Heart right ventricle (tissue), 16 donors: Measurements from ENCODE around the gene RAB22A. TPM values are rescaled to one million over a fixed set of nuclear protein-coding genes. Genes with fewer than 3 reads are reported as not detected.

Experiments
- ATAC-seq, 8 donors: fragments of 200-7000 bp; cut with Tn5 transposase; one replicate each; pipeline ENCODE4 v1.9.1; 2020; ENCODE audit warnings: mild to moderate bottlenecking in 8 of 8, moderate library complexity in 8 of 8, moderate number of reproducible peaks in 1 of 8
- DNase-seq, 2 donors: peaks; one replicate each; pipeline ENCODE4 v3.0.0-alpha.2; 2020
- H3K27ac ChIP-seq, 10 donors: fragments of 200-600 bp; sonication (generic) in 2 of 10; one replicate each; pipeline versions ENCODE4 v1.5.0 to v1.8.0; 2020 to 2022; ENCODE audit warnings: mild to moderate bottlenecking in 3 of 10
- H3K27me3 ChIP-seq, 7 donors: fragments of 200-600 bp; one replicate each; pipeline ENCODE4 v1.8.0; 2021 to 2022; ENCODE audit warnings: mild to moderate bottlenecking in 2 of 7
- H3K36me3 ChIP-seq, 9 donors: fragments of 200-600 bp; sonication (generic) in 1 of 9; one replicate each; pipeline versions ENCODE4 v1.5.0 to v1.8.0; 2020 to 2022; ENCODE audit warnings: mild to moderate bottlenecking in 2 of 9
- H3K4me1 ChIP-seq, 9 donors: fragments of 200-600 bp; sonication (generic) in 1 of 9; one replicate each; pipeline versions ENCODE4 v1.5.0 to v1.8.0; 2020 to 2022; ENCODE audit warnings: mild to moderate bottlenecking in 4 of 9
- H3K4me3 ChIP-seq, 10 donors: fragments of 200-600 bp; sonication (generic) in 2 of 10; one replicate each; pipeline versions ENCODE4 v1.5.0 to v1.8.0; 2020 to 2022; ENCODE audit warnings: mild to moderate bottlenecking in 7 of 10, moderate library complexity in 2 of 10
- H3K9me3 ChIP-seq, 11 donors: fragments of 200-600 bp in 10 of 11; sonication (generic) in 2 of 11; one replicate each; pipeline versions ENCODE4 v1.5.0 to v1.8.0; 2013 to 2022; ENCODE audit warnings: mild to moderate bottlenecking in 2 of 11, control low read depth in 1 of 11, moderate library complexity in 1 of 11
- CTCF ChIP-seq, 9 donors: fragments of 200-600 bp; sonication (generic) in 2 of 9; IDR thresholded peaks; one replicate each; pipeline versions ENCODE4 v1.5.0 to v1.8.0; 2021 to 2022; ENCODE audit warnings: antibody characterized with exemption in 9 of 9, mild to moderate bottlenecking in 5 of 9, moderate library complexity in 1 of 9
- WGBS, 2 donors: extraction: QIAGEN DNeasy Blood & Tissue Kit; methylation state at CpG; one replicate each; pipeline ENCODE4 v1.1.7; 2013; ENCODE audit warnings: inconsistent platforms in 1 of 2; 5-methylcytosine and 5-hydroxymethylcytosine counted together
- intact Hi-C, 10 donors: fragments of 100-400 bp; cut with DNase I; formaldehyde crosslinking; loops; one replicate each; pipeline versions ENCODE4 v1.11.1 to v1.14.2; 2022
- polyA plus RNA-seq, 2 donors: library from polyadenylated mRNA; stranded (reverse); fragments of 200-250 nt; gene quantifications; one replicate each; pipeline ENCODE4 v1.2.3, GENCODE V29; 2013
- total RNA-seq, 10 donors: library from RNA; stranded (reverse); fragmentation: NEBNext Ultra II Directional in 3 of 10; extraction: Animal tissue kit (Norgen Biotek cat#: 25700) in 3 of 10; gene quantifications; one replicate each; pipeline versions ENCODE4 v1.2.1 to v1.2.4, GENCODE V29; 2021 to 2023
- donor health status: Arrhythmogenic right ventricular cardiomyopathy.
- donor health status: ischemic (EF 13 %, LVEDD 7.1; RV severe dilation, severe dysfunction).
- donor health status: healthy with polysubstance abuse.
- donor health status: DM: no; HTN: yes; CAD: no.
- donor health status: DM: no; HTN: no; CAD: no.
- donor health status: ischemic (EF 25% LVEDD 6.9; RV normal size, moderate dysfunction).
- donor health status: ischemic (EF 25% LVEDD 5.7; RV mildly dilated, moderate dysfunction).
- donor health status: healthy.
- donor health status: DM: yes; HTN: yes; CAD: no.
- donor health status: Ischemic cardiomyopathy.
- donor health status: ischemic (EF 35%, LVEDD 5.7; RV mildly dilated, moderate dysfunction).
- donor health status: nonischemic (EF 11% LVEDD 7.7; RV severe dilation, severe dysfunction).
- donor health status: DM: yes; HTN: yes; CAD: no.
- donor health status: PGD.
- donor health status: ischemic (EF 29% LVEDD 5.4; RV normal size, mild dysfunction).
- donor health status: nonischemic (EF 23%, LVEDD 6.1; RV moderate dilation, normal function).

RAB22A gene
- total and polyA plus RNA-seq, 12 donors = 4.2 to 8.5 (median 6.8) TPM

DNA sequence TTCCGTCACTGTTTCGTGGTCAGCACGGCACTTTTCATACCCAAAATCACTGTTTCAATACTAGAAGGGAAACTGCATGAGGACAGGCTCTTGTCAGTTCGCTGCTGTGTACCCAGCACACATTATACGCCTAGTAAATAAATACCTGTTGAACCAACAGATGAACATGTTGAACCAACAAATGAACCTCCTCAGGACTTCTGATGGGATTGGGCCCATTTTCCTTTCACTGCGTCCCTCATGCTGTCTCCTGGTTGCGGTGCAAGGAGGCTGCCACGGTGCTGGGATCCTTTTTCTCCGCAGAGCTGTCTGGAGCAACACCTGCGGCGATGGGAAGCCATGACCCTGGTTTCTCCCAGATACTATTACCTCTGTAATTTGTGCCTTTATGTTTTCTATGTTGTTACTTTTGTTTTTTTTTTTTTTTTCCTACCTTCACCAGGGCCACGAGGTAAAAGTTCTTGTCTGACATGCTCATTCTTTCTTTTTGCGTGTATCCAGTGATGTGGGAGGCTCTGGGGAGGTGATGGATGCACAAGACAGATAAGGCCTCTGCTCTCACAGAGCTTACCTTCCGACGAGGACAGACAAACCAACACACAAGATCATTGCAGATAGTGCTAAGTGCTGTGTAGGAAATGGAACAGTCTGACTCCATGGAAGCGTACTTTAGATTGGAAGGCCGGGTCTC lies 80.6 kb downstream of the RAB22A start:
- H3K4me1 ChIP-seq = peaks cover 3 to 55% (median 44%) of the 10 kb centered on the region in 9 donors
- peaks cover 0 to 14% (median 0%) of the 10 kb centered on the region in 11 donors for H3K9me3 ChIP-seq
- TF ChIP-seq CTCF (IDR thresholded peaks at IDR 0.05) = no peak
- H3K4me3 ChIP-seq = peak overlapping the region; percentile 68 to 95 (median 82)
- intact Hi-C loops = loop anchor here in 6 of 10 donors (5.0 to 10.0 kb wide), 6 partner anchors 55 to 645 kb away; partner anchors contain the start of genes ATP5F1E (in 1 of the 6) and RAB22A (in 1 of the 6)
- ATAC-seq (no peak), DNase-seq (no peak)
- H3K27me3 ChIP-seq = no peaks in the 10 kb centered on the region
- peak overlapping the region in 9 of 10 donors; percentile 89 to 99 (median 96) for H3K27ac ChIP-seq
- H3K36me3 ChIP-seq = peaks cover 0 to 15% (median 0%) of the 10 kb centered on the region in 9 donors
- WGBS, 2 donors = 72% methylated on average over 17 of the region's 17 CpGs

DNA sequence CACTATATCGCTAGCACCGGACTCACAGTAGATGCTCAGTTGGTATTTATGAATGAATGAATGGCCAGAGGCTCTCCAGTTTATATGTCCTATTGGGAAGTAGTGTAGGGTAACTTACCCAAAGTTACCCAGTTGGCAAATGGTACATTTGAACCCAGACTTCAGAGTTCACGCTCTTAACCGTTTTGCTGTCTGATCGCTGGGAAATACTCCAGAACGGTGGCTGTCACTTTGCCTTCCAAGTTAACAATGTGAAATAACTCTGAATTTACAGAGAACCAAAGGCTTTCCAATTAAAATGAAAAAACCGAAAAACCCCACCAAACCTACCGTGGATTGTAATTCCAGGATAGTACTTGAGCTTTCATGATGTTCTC lies 81.1 kb downstream of the RAB22A start:
- intact Hi-C loops = loop anchor here in 2 of 10 donors (10.0 kb wide), 3 partner anchors 54 to 156 kb away; no protein-coding TSS in a partner anchor
- Histone ChIP-seq H3K4me3 (peak overlapping the region in 6 of 10 donors; percentile 77 to 95 (median 91)), H3K4me1 (peaks cover 3 to 57% (median 45%) of the 10 kb centered on the region in 9 donors), H3K27ac (no peak overlapping the region), H3K27me3 (no peaks in the 10 kb centered on the region), H3K9me3 (peaks cover 0 to 14% (median 0%) of the 10 kb centered on the region in 11 donors), H3K36me3 (peaks cover 0 to 15% (median 0%) of the 10 kb centered on the region in 9 donors)
- no peak for TF ChIP-seq CTCF (IDR thresholded peaks at IDR 0.05)
- DNase-seq (no peak), ATAC-seq (no peak)
- 95 to 98% methylated on average over 8 of the region's 8 CpGs for WGBS, 2 donors

- no peak for TF ChIP-seq CTCF (IDR thresholded peaks at IDR 0.05)
- ATAC-seq (no peak), DNase-seq (no peak)
- H3K4me1 ChIP-seq = peaks cover 6 to 69% (median 56%) of the 10 kb centered on the region in 9 donors
- WGBS, 2 donors = 77% methylated on average over 4 of the region's 4 CpGs
- H3K9me3 ChIP-seq = peaks cover 0 to 10% (median 0%) of the 10 kb centered on the region in 11 donors
- H3K36me3 ChIP-seq = peaks cover 0 to 15% (median 0%) of the 10 kb centered on the region in 9 donors
- no peak overlapping the region for H3K4me3 ChIP-seq
- H3K27ac ChIP-seq = no peak overlapping the region
- intact Hi-C loops = loop anchor here in 2 of 10 donors (10.0 kb wide), 3 partner anchors 53 to 157 kb away; no protein-coding TSS in a partner anchor
- H3K27me3 ChIP-seq = no peaks in the 10 kb centered on the region
These were observed 82.8 kb downstream of the RAB22A start for GRCh38 chr20:58392286-58392685.

GRCh38 chr20:58393299-58393698 lies 83.8 kb downstream of the RAB22A start:
- H3K27ac ChIP-seq = no peak overlapping the region
- ATAC-seq = no peak
- WGBS, 2 donors = 82 to 83% methylated on average over 3 of the region's 3 CpGs
- H3K4me1 ChIP-seq = peaks cover 6 to 76% (median 56%) of the 10 kb centered on the region in 9 donors
- TF ChIP-seq CTCF (IDR thresholded peaks at IDR 0.05) = no peak
- H3K27me3 ChIP-seq = no peaks in the 10 kb centered on the region
- H3K4me3 ChIP-seq = no peak overlapping the region
- DNase-seq = no peak
- H3K9me3 ChIP-seq = peaks cover 0 to under 1% (median 0%) of the 10 kb centered on the region in 11 donors
- intact Hi-C loops = loop anchor here in 2 of 10 donors (10.0 kb wide), 3 partner anchors 52 to 158 kb away; no protein-coding TSS in a partner anchor
- H3K36me3 ChIP-seq = peaks cover 0 to 15% (median 0%) of the 10 kb centered on the region in 9 donors
